HepG2 (cell line): ENCODE data around the gene COPZ2. TPM values are rescaled to one million over a fixed set of nuclear protein-coding genes. Genes with fewer than 3 reads are reported as not detected.

Source experiments
- ATF6 ChIP-seq: sonication (generic); formaldehyde crosslinking; conservative IDR thresholded peaks from 2 replicates; pipeline ENCODE4 v1.4.0; 2020; ENCODE audit warnings: missing genetic modification reagents
- BATF2 ChIP-seq: sonication (generic); formaldehyde crosslinking; IDR thresholded peaks from 2 replicates; pipeline ENCODE4 v1.8.0; 2022; ENCODE audit warnings: mild to moderate bottlenecking, missing genetic modification reagents, moderate library complexity
- GABPB1 ChIP-seq: IDR thresholded peaks from 2 replicates; pipeline ENCODE4 v1.6.1; 2016; ENCODE audit warnings: mild to moderate bottlenecking, missing genetic modification reagents, moderate library complexity, missing compliant biosample characterization
- GRHL1 ChIP-seq: sonication (generic); formaldehyde crosslinking; conservative IDR thresholded peaks from 2 replicates; pipeline ENCODE4 v1.8.0; 2022; ENCODE audit warnings: missing genetic modification reagents
- HNF1A ChIP-seq, 2 experiments: sonication (generic) in 1 of 2; formaldehyde crosslinking in 1 of 2; IDR thresholded peaks; 2 replicates each; pipeline versions ENCODE4 v1.4.0 to v1.6.1; 2016 to 2020; ENCODE audit warnings: borderline replicate concordance in 1 of 2, low read depth in 1 of 2, mild to moderate bottlenecking in 1 of 2, missing genetic modification reagents in 1 of 2
- IRF9 ChIP-seq: sonication (generic); formaldehyde crosslinking; IDR thresholded peaks from 2 replicates; pipeline ENCODE4 v1.8.0; 2022; ENCODE audit warnings: missing genetic modification reagents, mild to moderate bottlenecking, borderline replicate concordance
- MED1 ChIP-seq: sonication (generic); formaldehyde crosslinking; IDR thresholded peaks from 2 replicates; pipeline ENCODE4 v1.4.0; 2020; ENCODE audit warnings: missing genetic modification reagents
- MIER3 ChIP-seq: IDR thresholded peaks from 2 replicates; pipeline ENCODE4 v1.6.1; 2016; ENCODE audit warnings: missing compliant biosample characterization, borderline replicate concordance
- MXD1 ChIP-seq: sonication (generic); formaldehyde crosslinking; IDR thresholded peaks from 2 replicates; pipeline ENCODE4 v1.4.0; 2020; ENCODE audit warnings: mild to moderate bottlenecking, missing genetic modification reagents
- THAP7 ChIP-seq: sonication (generic); formaldehyde crosslinking; IDR thresholded peaks from 2 replicates; pipeline ENCODE4 v1.8.1; 2023; ENCODE audit warnings: mild to moderate bottlenecking, missing genetic modification reagents
- ZBTB21 ChIP-seq: sonication (generic); formaldehyde crosslinking; IDR thresholded peaks from 2 replicates; pipeline ENCODE4 v1.4.0; 2020; ENCODE audit warnings: missing genetic modification reagents
- ZC3H13 ChIP-seq: sonication (generic); formaldehyde crosslinking; IDR thresholded peaks from 2 replicates; pipeline ENCODE4 v1.8.1; 2023; ENCODE audit warnings: mild to moderate bottlenecking, missing genetic modification reagents, moderate library complexity
- ZNF230 ChIP-seq: sonication (generic); formaldehyde crosslinking; IDR thresholded peaks from 2 replicates; pipeline ENCODE4 v1.4.0; 2020; ENCODE audit warnings: mild to moderate bottlenecking, missing genetic modification reagents
- ZNF451 ChIP-seq: sonication (generic); formaldehyde crosslinking; IDR thresholded peaks from 2 replicates; pipeline ENCODE4 v1.5.0; 2020; ENCODE audit warnings: mild to moderate bottlenecking, missing genetic modification reagents
- polyA plus RNA-seq, 8 experiments: library from polyadenylated mRNA; depleted of rRNA in 3 of 8; stranded (reverse) in 7 of 8; unstranded in 1 of 8; fragments of >200 nt; fragmentation: Illumina TruSeq in 4 of 8; extraction: Trizol in 4 of 8; gene quantifications; 2 replicates each; pipeline versions ENCODE4 v1.2.1 to v1.2.3, GENCODE V29; 2011 to 2016; ENCODE audit warnings: low read depth in 4 of 8, missing spikeins in 1 of 8, mixed read lengths in 1 of 8; ENCODE audit not compliant: insufficient read depth in 1 of 8
- total RNA-seq, 5 experiments: library from RNA; depleted of rRNA; stranded (reverse); fragments of >200 nt; fragmentation: Illumina TruSeq; extraction: Trizol; gene quantifications; 2 replicates each; pipeline ENCODE4 v1.2.3, GENCODE V29; 2016; ENCODE audit warnings: low read depth in 1 of 5

COPZ2 gene
- total and polyA plus RNA-seq, 2 of the 13 experiments (the other 11 are each of a cell fraction or from before 2014, with no cell fraction given): 0.61 to 1.5 TPM

GRCh38 chr17:48048384-48049126 lies 11.0 kb upstream of the COPZ2 start (continued):
- peak; percentile 51; the same call in 1 of the 2 replicates for TF ChIP-seq THAP7 (CRISPR knock-in tag)
- peak; percentile 81 for TF ChIP-seq ZNF451
- TF ChIP-seq BATF2 (CRISPR knock-in tag): no peak; the same call in 1 of the 2 replicates
- peak; percentile 88; the same call in 1 of the 2 replicates for TF ChIP-seq GABPB1 (CRISPR knock-in tag)
- TF ChIP-seq MIER3 (CRISPR knock-in tag): peak; percentile 46; the same call in 1 of the 2 replicates
- TF ChIP-seq ZNF230 (CRISPR knock-in tag): peak; percentile 52; the same call in 1 of the 2 replicates
- TF ChIP-seq HNF1A (IDR thresholded peaks at IDR 0.05; ENCODE audit: low read depth): no peak; the same call in 1 of the 2 replicates
- TF ChIP-seq HNF1A (CRISPR knock-in tag; IDR thresholded peaks at IDR 0.05; ENCODE audit: borderline replicate concordance): peak; percentile 8; the same call in 1 of the 2 replicates
- TF ChIP-seq ZBTB21 (CRISPR knock-in tag): no peak; the same call in 1 of the 2 replicates
- TF ChIP-seq MED1: peak; percentile 74
- no peak for TF ChIP-seq ZC3H13 (CRISPR knock-in tag)
- TF ChIP-seq ATF6 (CRISPR knock-in tag): peak; percentile 92; the same call in 1 of the 2 replicates
- no peak; the same call in 1 of the 2 replicates for TF ChIP-seq MXD1
- TF ChIP-seq IRF9 (CRISPR knock-in tag): no peak; the same call in 1 of the 2 replicates
- no peak for TF ChIP-seq GRHL1 (CRISPR knock-in tag)
